KOPT-K1 (cell line): ENCODE results near the gene SLC43A2.

Experiments used
- H3K27ac ChIP-seq: fragments of 200-600 bp; sonication (generic); 2 replicates; pipeline ENCODE4 v1.5.1; 2016; ENCODE audit warnings: antibody characterized with exemption, mild to moderate bottlenecking, low read depth, low read length; ENCODE audit not compliant: poor library complexity, severe bottlenecking
- H3K36me3 ChIP-seq: fragments of 200-600 bp; sonication (generic); 2 replicates; pipeline ENCODE4 v1.5.1; 2017; ENCODE audit warnings: antibody characterized with exemption, mild to moderate bottlenecking, low read length, moderate library complexity; ENCODE audit not compliant: insufficient read depth
- H3K9me3 ChIP-seq: fragments of 200-600 bp; sonication (generic); 2 replicates; pipeline ENCODE4 v1.5.1; 2017; ENCODE audit warnings: antibody characterized with exemption, low read length, mild to moderate bottlenecking; ENCODE audit not compliant: insufficient read depth, poor library complexity, severe bottlenecking

The SLC43A2 gene

DNA sequence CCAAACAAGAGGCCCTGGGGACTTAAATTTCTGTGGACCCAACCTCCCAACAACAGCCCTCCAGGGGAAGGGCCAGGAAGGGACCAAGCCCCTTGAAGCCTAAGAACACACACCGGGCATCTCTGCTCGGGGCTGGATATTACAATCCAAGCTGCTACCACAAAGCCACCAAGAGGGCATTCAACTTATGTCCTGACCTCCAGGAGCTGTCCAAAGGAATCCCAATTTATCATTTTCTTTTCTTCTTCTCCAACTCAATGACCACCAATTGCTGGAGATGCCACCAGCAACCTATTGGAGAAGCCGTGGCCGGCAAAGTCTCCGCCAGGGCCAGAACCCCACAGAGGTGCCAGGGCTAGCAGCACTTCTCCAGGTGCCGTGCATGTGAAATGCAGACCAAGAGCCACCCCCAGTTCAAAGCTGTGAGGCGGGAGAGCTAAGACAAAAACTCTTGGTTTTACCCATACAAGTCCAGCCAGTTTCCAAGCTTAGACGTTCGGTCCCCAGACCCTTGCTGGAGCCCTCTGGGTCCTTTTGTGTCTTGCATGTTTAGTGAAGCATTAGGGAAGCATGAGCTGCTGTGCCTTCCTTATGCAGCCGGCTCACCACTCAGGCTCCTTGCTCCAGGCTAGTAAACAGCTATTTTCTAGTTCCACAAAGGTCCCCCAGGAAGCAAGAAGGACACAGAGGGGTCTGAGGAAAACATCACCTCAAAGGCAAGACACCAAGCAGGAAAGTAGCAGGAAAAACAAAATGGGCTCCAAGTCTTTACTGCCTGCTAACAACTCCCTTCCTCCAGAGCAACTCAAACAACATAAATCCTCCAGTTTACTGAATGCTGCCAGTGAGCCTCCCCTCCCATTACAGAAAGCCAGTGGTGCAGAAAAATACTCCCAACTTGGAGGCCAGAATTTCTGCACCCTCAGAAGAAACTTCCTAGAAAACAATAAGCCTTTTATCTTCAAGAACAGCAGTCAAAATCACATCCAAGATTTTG lies 69.3 kb downstream of the SLC43A2 start:
- Histone ChIP-seq H3K27ac (no peak overlapping the region), H3K36me3 (peaks cover 59% of the 10 kb centered on the region)

DNA sequence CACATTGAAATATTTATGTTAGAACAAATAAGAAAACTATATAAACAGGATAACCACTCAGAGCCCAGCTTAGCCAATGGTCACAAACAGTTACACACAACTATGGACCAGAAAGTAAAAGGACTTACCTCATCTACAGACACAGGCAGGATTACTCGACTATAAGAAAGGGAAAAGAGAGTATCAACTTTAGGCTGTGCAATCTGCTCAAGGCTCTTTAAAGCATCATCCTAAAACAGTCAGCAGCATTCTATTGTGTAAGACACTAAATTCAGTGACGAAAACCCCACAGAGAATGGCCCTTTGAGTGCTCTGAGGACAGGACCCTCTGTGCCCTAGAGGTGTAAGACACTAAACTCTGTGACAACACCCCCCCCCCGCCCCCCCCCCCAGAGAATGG lies 70.2 kb downstream of the SLC43A2 start:
- Histone ChIP-seq H3K36me3 (peaks cover 68% of the 10 kb centered on the region), H3K27ac (no peak overlapping the region), H3K9me3 (no peaks in the 10 kb centered on the region)

More for the DNA sequence above, 69.3 kb downstream of the SLC43A2 start:
- no peaks in the 10 kb centered on the region for H3K9me3 ChIP-seq

DNA sequence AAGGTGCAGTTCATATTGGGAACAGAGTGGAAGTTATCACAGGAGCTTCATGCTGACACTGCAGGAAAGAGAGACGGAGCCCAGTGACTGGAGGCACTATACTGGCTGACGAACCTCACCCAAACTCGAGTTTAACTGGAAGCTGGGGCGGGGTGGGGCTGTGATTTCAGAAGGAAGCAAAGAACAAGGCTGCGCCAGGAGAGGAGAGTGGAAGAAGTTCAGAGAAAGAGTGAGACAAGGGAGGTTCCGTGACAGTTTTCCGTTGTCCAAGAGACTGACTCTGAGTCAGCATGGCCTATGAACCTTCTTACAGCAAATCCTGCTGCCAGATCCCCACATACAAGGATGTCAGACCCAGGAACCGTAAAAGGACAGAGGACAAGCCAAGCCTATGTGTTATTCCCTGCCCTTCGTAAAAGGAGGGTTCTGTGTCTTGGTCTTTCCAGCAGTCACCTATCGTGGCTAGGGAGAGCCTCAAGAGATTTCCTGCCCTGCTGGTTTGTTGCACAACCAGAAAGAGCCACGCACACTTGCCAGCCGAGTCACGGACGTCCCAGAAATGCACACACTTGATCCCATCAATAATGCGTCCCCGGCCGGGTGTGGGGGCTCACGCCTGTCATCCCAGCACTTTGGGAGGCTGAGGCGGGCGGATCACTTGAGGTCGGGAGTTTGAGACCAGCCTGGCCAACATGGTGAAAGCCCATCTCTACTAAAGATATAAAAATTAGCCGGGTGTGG lies 71.1 kb downstream of the SLC43A2 start:
- H3K9me3 ChIP-seq: no peaks in the 10 kb centered on the region
- H3K27ac ChIP-seq: no peak overlapping the region
- H3K36me3 ChIP-seq: peaks cover 77% of the 10 kb centered on the region

DNA sequence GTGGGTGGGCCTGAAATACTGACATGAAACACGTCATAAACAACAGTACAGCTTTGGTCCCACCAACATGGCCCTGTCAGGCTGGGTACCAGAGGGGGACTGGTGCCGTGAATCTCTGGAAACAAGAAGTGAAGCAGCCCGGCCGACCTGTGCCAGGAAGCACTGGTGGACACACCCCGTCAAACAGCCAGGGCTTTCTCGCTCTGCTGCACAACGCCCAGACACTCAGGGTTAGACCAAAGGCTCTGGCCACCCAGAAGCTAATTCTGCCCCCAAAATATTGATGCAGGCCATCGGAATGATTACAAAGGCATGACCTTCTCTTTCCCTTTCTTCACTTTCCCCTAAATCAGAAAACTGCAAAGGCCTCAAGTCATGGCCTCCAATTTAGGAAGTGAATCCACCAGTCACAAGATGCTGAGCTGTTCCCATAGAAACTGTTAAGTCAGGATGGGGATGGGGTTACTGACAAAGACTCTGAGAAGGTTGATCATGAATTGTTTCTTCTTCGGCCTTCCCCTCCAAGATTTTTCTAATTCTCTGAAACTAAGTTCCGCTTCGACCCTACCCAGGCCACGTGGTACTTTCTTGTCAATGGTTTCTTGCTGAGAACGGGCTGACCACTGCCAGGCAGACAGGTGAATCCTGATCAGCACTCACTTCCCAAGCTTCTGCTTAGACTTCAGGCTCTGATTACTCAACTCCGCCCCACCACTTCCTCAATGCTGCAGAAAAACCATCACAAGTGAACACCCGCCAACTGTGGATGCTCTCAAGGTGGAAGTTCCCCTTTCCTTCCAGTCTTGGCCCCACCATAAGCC lies 72.8 kb downstream of the SLC43A2 start:
- Histone ChIP-seq H3K27ac (no peak overlapping the region), H3K36me3 (peaks cover 94% of the 10 kb centered on the region), H3K9me3 (no peaks in the 10 kb centered on the region)

DNA sequence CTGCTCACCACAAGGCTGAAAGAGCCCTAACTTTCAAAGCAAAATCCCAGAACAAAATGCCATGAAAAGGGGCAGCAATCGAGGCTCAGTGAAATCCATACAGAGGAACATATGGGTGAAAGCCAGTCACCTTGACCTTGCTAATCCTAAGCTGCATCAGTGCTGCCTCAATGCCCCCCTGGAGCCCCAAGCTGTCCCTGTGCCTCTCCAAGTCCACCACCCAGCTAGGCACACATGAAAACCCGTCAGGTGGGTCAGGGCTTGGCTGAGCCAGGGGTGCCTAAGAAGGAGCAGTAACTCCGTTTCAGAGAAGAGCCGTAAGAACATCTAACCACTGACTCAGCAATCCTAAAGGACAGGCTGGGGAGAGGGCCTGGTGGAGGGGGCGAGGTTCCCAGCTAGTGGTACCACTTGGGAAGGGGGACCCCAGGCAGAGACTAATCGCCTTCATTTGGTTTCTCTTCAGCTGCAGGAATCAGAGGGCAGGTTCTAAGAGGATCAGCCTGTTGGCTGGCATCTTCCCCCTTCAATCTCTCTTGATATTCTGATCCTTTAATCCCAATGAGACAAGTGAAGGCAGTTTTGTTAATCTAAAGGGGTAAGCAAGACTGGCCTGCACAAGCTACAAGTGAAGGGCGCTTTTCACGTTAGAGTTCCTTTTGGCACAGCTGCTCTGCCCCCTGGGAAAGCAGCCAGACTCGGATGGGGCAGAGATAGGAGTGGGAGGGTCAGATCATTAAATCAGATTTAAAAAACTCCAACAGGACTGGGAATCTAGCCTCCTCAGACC lies 73.7 kb downstream of the SLC43A2 start:
- peaks cover 99% of the 10 kb centered on the region for H3K36me3 ChIP-seq
- H3K9me3 ChIP-seq: no peaks in the 10 kb centered on the region
- H3K27ac ChIP-seq: no peak overlapping the region

DNA sequence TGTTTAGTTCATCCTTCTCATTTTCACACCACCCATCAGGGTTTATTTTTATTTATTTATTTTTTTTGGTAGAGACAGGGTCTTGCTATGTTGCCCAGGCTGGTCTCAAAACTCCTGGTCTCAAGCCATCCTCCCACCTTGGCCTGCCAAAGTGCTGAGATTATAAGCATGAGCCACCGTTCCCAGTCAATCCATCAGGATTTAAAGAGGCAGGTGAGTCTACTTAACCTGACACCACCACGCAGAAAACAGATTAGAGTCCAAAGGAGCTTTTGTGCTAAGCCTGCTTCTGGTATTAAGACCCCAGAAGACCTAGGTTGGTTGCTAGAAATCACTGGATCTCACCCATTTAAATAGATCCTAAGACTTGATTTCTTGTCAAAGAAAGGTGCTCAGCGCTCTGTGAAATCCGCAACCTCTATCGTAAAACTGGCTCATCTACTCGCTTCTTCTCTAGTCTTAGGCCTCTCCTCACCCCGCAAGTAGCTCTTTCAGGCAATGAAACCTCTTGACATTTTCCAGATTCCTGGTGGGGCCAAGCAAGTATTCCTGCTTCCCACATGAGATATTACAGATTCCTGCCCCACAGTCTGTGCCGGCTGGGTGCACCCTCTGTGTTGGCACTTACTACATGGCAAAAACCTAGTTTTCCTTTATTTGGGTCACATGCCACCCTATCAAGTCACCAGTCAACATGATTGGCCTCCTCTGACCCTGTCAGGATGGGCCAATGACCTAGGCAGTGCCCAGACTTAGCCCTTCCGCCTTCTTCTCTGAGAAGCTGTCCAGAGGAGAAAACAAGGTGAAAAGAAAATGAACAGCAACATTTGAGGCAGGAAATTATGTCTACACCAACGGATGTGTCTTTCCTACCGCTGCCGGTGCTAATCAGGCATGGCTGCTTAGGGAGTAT lies 75.0 kb downstream of the SLC43A2 start:
- H3K27ac ChIP-seq: no peak overlapping the region
- H3K9me3 ChIP-seq: no peaks in the 10 kb centered on the region
- peaks cover 98% of the 10 kb centered on the region for H3K36me3 ChIP-seq

DNA sequence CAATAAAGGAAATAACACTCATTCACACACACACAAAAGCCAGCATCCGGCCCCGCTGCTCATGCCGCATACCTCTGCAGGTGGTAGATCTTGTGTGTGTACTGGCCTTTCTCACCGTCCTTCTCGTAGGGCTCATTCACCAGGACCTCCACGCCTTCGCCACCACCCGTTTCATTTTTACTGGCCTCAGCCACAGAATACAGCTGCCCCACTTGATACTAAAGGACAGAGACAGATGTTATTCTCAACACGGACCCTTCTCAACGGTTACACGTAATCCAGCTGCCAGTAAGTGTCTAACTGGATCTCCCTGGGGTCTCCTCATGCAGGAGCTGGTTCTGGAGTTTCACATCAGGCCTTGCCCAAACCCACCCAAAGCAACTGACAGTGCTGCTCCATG lies 75.7 kb downstream of the SLC43A2 start:
- no peaks in the 10 kb centered on the region for H3K9me3 ChIP-seq
- no peak overlapping the region for H3K27ac ChIP-seq
- H3K36me3 ChIP-seq: peaks cover 99% of the 10 kb centered on the region

DNA sequence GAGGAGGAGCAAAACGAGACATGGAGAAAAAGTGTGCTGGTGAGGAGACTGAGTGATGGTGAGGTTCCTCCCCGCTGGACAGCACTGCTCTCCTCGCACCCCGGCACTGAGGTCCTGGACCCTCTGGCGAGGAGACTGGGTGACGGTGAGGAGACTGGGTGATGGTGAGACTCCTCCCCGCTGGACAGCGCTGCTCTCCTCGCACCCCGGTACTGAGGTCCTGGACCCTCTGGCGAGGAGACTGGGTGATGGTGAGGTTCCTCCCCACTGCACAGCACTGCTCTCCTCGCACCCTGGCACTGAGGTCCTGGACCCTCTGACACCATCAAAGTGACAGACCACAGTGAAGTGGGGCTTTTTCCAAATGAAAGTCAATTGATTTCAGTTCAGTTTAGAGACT lies 76.9 kb downstream of the SLC43A2 start:
- no peaks in the 10 kb centered on the region for H3K9me3 ChIP-seq
- H3K27ac ChIP-seq: no peak overlapping the region
- H3K36me3 ChIP-seq: peaks cover 97% of the 10 kb centered on the region

DNA sequence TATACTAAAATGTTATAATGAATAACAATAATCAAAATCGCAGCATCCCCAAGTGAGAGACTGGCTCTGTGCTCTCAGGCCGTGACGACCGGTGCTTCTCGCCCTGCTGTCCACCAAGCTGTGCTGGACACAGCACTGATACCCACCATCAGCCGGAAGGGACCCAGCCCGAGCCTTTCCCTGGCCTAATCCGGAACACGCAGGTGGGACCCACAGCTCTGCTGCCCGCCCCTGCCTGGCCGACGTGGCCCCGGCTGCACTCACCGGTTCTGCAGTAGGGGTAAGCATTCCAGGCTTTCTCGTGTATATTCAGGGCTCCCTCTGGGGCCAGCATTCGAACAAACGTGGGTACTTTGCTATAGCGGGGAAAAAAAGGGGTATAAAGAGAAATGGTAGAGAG lies 80.6 kb downstream of the SLC43A2 start:
- Histone ChIP-seq H3K36me3 (peaks cover 95% of the 10 kb centered on the region), H3K9me3 (no peaks in the 10 kb centered on the region)

DNA sequence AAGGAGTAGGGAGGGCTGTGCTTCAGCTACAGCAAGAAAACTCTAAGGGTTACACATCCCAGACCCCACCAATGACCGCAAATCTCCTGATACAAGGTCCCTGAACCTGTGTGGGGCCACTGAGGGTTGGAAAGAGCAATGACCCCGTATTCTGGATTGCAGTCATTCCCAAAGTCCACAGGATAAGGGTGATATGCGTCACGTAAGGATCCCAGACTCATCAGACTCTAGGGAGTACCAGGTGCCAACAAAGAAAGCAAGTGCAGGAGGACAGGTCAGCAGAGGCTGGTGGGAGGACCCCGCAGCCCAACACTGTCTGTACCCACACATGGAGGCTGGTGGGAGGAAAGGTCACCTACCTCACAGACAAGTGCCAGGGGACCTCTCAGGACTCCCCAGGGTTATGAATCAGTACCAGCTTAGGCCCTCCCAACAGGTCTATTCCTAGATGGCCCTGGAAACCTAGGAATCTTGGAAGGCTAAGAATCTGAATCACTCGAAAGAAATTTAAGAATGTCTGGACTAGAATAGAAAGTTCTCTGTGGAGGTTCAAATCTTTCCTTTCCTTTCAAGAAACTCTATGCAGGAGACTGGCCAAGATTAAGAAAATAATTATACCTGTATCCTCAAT lies 82.2 kb downstream of the SLC43A2 start:
- no peak overlapping the region for H3K27ac ChIP-seq
- no peaks in the 10 kb centered on the region for H3K9me3 ChIP-seq
- peaks cover 95% of the 10 kb centered on the region for H3K36me3 ChIP-seq

More for the DNA sequence above, 80.6 kb downstream of the SLC43A2 start:
- H3K27ac ChIP-seq: no peak overlapping the region

DNA sequence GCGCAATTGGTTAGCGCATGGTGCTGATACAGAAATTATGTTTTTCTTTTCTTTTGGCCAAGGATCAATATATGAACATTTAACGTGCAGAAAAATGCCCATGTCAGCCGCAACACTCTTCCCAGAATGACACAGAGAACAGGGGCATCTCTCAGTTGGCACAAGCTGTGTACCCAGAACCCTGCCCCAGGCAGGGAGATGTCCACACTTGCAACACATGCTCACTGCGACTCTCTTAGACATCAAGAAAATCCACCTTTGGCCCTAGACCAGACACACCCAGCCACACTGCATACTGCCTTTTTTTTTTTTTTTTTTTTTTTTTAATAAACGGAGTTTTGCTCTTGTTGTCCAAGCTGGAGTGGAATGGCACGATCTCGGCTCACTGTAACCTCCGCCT lies 83.0 kb downstream of the SLC43A2 start:
- Histone ChIP-seq H3K27ac (no peak overlapping the region), H3K36me3 (peaks cover 95% of the 10 kb centered on the region), H3K9me3 (no peaks in the 10 kb centered on the region)

DNA sequence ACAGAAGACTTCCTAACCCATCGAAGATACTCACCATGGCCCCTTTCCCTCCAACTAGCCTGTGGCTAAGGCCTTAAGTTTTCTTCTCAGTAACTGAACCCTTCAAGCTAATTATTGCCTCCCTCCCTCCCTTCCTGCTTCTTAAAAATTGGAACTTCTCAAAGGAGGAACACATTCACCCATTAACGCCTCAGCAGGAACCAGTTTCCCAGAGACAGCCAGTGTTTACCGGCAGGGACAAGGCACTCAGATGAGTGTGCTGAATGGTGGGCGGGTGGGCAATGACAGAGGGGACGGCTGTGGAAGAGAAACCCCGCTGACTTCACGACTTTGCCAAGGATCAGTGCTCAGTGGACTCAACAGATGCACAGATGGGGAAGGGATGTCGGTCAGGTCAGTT lies 86.3 kb downstream of the SLC43A2 start:
- H3K36me3 ChIP-seq: peaks cover 97% of the 10 kb centered on the region
- no peaks in the 10 kb centered on the region for H3K9me3 ChIP-seq

DNA sequence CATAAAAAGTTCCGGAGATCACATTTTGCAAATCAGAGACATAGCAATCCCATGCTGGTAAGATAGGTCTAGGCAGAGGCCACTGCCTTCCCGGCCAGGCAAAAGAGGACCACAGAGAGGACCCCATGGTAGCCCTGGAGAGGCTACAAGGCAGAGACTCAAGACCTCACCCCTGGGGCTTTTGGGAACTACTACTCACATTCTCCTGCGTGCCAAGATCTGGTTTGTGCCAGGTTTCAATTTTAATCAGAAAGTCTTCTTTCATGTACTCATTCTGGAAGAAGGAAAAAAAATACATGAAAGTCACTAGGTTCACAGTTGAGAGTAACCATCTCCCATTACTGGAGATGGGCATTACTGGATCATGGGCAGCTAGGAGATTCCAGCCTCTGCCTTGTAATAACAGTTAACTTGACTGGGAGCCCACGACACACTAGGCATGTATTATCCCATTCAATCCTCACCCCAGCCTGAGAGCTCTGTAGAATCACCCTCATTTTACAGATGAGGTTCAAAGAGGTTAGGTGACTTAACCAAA lies 87.2 kb downstream of the SLC43A2 start:
- H3K36me3 ChIP-seq: peaks cover 98% of the 10 kb centered on the region
- no peak overlapping the region for H3K27ac ChIP-seq
- H3K9me3 ChIP-seq: no peaks in the 10 kb centered on the region

More for the DNA sequence above, 86.3 kb downstream of the SLC43A2 start:
- H3K27ac ChIP-seq: no peak overlapping the region
